ENCODE measurements around the gene RNF31. TPM values are rescaled to one million over a fixed set of nuclear protein-coding genes. Genes with fewer than 3 reads are reported as not detected.

The RNF31 gene
- total and polyA plus RNA-seq, 2 of the 13 experiments (the other 11 are each of a cell fraction or from before 2014, with no cell fraction given), result 48.2 to 86.8 TPM

GRCh38 chr14:24160850-24161804, 13.8 kb downstream of the RNF31 start, which contains the start of gene IRF9 (continued):
- TF ChIP-seq KDM5B (CRISPR knock-in tag; IDR thresholded peaks at IDR 0.05; ENCODE audit: borderline replicate concordance) (peak; percentile 97), PAX8 (CRISPR knock-in tag; IDR thresholded peaks at IDR 0.05; ENCODE audit: borderline replicate concordance) (peak; percentile 64), ZNF292 (CRISPR knock-in tag; IDR thresholded peaks at IDR 0.05; ENCODE audit: borderline replicate concordance, low read depth) (peak; percentile 84; the same call in 1 of the 2 replicates), ZNF674 (CRISPR knock-in tag; IDR thresholded peaks at IDR 0.05; ENCODE audit: low read depth) (no peak), FOXP4 (CRISPR knock-in tag; IDR thresholded peaks at IDR 0.05) (peak; percentile 94), ZBTB21 (CRISPR knock-in tag; IDR thresholded peaks at IDR 0.05) (peak; percentile 83), RFXAP (CRISPR knock-in tag; IDR thresholded peaks at IDR 0.05; ENCODE audit: borderline replicate concordance) (peak; percentile 94; the same call in 1 of the 2 replicates), ZFP82 (CRISPR knock-in tag; IDR thresholded peaks at IDR 0.05; ENCODE audit: borderline replicate concordance) (peak; percentile 93; the same call in 1 of the 2 replicates), CTCF (CRISPR knock-in tag; IDR thresholded peaks at IDR 0.05) (peak; percentile 100), ZNF543 (CRISPR knock-in tag; IDR thresholded peaks at IDR 0.05) (no peak), HOXA3 (CRISPR knock-in tag; IDR thresholded peaks at IDR 0.05) (peak; percentile 95), ZGPAT (CRISPR knock-in tag; IDR thresholded peaks at IDR 0.05) (peak; percentile 100), ZMYM2 (CRISPR knock-in tag; IDR thresholded peaks at IDR 0.05) (peak; percentile 77; the same call in 1 of the 2 replicates), HOXD1 (CRISPR knock-in tag; IDR thresholded peaks at IDR 0.05) (peak; percentile 96), NFIC (IDR thresholded peaks at IDR 0.05; ENCODE audit: low read length) (peak; percentile 94; the same call in 1 of the 2 replicates), ATF1 (CRISPR knock-in tag; IDR thresholded peaks at IDR 0.05) (no peak), ZNF883 (CRISPR knock-in tag; IDR thresholded peaks at IDR 0.05; ENCODE audit: not compliant biosample characterization) (peak; percentile 93), TBP (CRISPR knock-in tag; IDR thresholded peaks at IDR 0.05) (peak; percentile 18; the same call in 1 of the 2 replicates), SKI (IDR thresholded peaks at IDR 0.05; ENCODE audit: partially characterized antibody) (peak; percentile 94), ZNF510 (CRISPR knock-in tag; IDR thresholded peaks at IDR 0.05; ENCODE audit: low read depth) (no peak), ZFAT (CRISPR knock-in tag; conservative IDR thresholded peaks at IDR 0.05) (no peak), RFX5 (IDR thresholded peaks at IDR 0.05; ENCODE audit: low read depth, low read length) (peak; percentile 17; the same call in 1 of the 2 replicates), MED1 (CRISPR knock-in tag; IDR thresholded peaks at IDR 0.05) (peak; percentile 98), MLLT10 (CRISPR knock-in tag; IDR thresholded peaks at IDR 0.05) (no peak), GTF3A (CRISPR knock-in tag; conservative IDR thresholded peaks at IDR 0.05) (no peak), DNMT1 (CRISPR knock-in tag; IDR thresholded peaks at IDR 0.05) (no peak; the same call in 1 of the 2 replicates)

All from HepG2 (cell line).